NCI-H1930 (cell line): ENCODE data around the gene CCDC188.
A peak's percentile ranks its signal among the peaks of the same experiment; 100 is the strongest.

Experiments used
- DNase-seq, 2 experiments: peaks; one replicate each; lab custom pipeline; 2025; lab: John Stamatoyannopoulos, UW

Gene CCDC188

GRCh38 chr22:20132686-20133246 is 18.1 kb downstream of the CCDC188 start:
- no peak for DNase-seq

- DNase-seq, result no peak
Observed at GRCh38 chr22:20131859-20132685, 18.8 kb downstream of the CCDC188 start.

- DNase-seq, result no peak
Observed at GRCh38 chr22:20131597-20131858, 19.3 kb downstream of the CCDC188 start, which contains the start of gene ZDHHC8. ZDHHC8 (plus strand) TSS chr22:20131804; CDS start chr22:20131948, 144 bp downstream.

- DNase-seq, result peak in 1 of 2 experiments; percentile 37
Observed at GRCh38 chr22:20130731-20131596, 19.9 kb downstream of the CCDC188 start.

- DNase-seq, result no peak
Observed at GRCh38 chr22:20130319-20130718, 20.5 kb downstream of the CCDC188 start.

GRCh38 chr22:20129747-20130014 is 21.2 kb downstream of the CCDC188 start:
- DNase-seq, result no peak

GRCh38 chr22:20128902-20129746 is 21.7 kb downstream of the CCDC188 start:
- DNase-seq, result peak in 1 of 2 experiments; percentile 15

- no peak for DNase-seq
Observed at GRCh38 chr22:20128619-20128901, 22.3 kb downstream of the CCDC188 start.

GRCh38 chr22:20127869-20128618 is 22.8 kb downstream of the CCDC188 start:
- DNase-seq, result no peak

- DNase-seq, result no peak
Observed at GRCh38 chr22:20127318-20127868, 23.5 kb downstream of the CCDC188 start.

- DNase-seq, result no peak
Observed at GRCh38 chr22:20126284-20127029, 24.4 kb downstream of the CCDC188 start.

- DNase-seq, result no peak
Observed at GRCh38 chr22:20125201-20126174, 25.4 kb downstream of the CCDC188 start.

GRCh38 chr22:20124083-20124787 is 26.6 kb downstream of the CCDC188 start:
- no peak for DNase-seq

GRCh38 chr22:20123366-20124082 is 27.3 kb downstream of the CCDC188 start:
- DNase-seq, result no peak

GRCh38 chr22:20121856-20122415 is 28.9 kb downstream of the CCDC188 start:
- DNase-seq, result no peak

- DNase-seq, result no peak
Observed at GRCh38 chr22:20118300-20119020, 32.4 kb downstream of the CCDC188 start.
